ENCODE measurements around the gene SERGEF. TPM values are rescaled to one million over a fixed set of nuclear protein-coding genes. Genes with fewer than 3 reads are reported as not detected.

SERGEF gene
- total RNA-seq, 1 donor = 36.9 TPM

DNA sequence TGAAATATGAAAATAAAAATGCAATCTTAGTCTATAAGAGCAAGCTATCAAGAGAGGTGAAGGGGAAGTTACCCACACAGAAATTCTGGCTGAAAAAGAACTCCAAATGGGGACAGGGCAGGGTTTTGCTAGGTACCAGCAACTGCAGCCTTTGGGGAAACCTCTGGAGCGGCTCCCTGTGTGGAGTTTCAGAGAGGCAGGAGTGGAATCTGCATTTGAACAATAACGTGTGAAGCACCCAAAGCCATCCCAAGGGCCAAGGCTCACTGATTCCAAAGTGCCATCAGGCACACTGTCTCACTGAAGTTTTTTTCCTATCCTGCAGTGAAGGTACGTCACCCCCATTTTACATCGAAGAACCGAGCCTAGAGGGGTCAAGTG, 190.5 kb downstream of the SERGEF start:
- DNase-seq (ENCODE audit: low read depth in 2 of 3, low spot score in 2 of 3) = no peak

- DNase-seq (ENCODE audit: low read depth in 2 of 3, low spot score in 2 of 3) = no peak
These were observed 191.0 kb downstream of the SERGEF start for GRCh38 chr11:17821648-17822400.

DNA sequence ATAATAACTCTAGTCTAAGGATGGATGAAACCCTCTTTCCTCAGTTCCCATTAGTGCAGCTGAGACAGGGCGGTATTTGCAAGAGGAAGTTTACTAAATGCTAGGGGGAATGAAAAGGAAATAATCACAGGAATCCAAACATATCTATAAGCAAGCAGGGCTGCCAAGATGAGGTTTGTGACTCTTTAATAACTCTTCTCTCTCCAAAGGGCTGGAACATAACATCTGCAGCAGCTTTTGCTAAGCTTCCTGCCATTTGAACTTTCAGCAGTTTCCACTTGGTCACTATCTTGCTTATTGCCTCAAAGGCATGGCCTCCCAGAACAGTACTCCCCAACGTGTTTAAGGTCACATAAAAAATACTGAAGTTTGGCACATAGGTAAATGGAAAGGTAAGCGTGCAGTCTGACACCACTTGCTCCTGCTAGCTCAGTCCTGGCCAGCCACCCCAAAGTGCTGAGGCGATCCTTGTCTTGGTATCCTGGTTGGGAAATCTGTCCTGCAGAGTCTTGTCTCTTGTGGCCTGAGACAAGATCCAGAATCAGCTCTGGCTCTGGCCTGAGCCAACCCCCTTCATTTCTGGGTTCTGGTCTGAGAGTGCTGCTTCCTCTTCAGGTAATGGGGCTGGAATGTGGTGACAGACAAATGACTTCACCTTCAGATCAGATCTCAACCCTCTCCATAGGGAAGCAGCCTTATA, 196.5 kb downstream of the SERGEF start:
- no peak for DNase-seq (ENCODE audit: low read depth in 2 of 3, low spot score in 2 of 3)

DNA sequence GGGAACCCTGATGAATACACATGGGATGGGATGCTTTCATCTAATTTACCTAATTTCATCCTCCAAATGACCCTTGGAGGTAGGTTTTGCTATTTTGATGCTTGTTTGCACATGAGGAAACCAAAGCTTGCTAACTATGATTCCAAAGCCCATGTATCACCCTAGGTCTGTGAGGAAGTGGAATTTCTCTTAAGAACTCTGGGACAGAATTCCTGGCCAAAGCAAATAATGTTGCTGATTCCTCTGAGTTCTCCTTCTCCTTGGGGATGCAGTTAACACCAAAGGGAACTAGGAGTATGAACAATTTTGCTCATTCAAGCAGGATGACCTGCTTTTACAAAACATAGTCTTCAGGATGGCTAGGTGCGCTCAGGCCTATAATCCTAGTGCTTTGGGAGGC, 198.3 kb downstream of the SERGEF start:
- no peak for DNase-seq (ENCODE audit: low read depth in 2 of 3, low spot score in 2 of 3)

DNA sequence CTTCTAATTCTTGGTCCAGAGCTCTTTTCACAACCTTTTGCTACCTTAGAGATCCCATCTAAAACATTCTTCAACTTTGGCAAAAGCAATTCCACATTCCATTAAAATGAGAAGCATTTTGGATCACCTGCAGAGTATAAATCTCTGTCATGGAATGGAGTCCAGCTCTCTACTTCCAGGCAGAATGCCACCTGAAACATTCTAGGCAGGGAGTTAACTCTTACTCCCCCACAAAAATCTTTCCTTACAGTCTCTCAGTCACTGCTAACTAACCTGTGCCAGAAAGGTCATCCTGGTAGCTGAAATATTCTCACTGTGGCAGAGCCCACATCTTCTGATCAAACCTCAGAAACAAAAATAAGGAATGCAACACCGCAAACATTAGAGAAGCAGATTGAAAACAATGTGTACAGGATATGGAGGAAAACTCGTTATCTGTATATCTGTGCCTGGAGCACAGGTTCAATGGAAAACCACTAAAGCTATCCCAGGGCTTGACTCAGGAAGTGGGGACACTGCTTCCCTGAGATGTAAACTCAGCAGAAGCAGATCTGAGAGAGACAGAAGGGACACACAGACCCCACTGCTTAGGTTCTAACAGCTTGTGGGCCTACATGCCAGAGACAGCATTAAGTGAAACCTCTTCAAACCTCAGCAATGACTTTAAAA, 199.3 kb downstream of the SERGEF start:
- DNase-seq (ENCODE audit: low read depth in 2 of 3, low spot score in 2 of 3) = no peak

DNA sequence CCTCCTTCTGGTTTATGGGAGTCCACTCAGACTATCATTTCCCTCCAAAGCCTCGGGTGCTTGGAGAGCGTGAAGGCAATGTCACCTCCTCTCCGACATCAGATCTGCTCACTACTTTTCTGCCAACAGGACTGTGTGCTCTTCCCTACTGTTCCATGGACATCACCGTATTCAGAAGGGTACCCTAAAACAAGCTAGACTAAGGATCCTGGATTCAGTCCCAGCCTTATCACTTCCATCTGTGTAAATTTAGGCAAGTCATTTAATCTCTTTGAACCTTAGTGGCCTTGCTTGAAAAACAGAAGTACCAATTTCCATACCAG, 200.0 kb downstream of the SERGEF start:
- no peak for DNase-seq (ENCODE audit: low read depth in 2 of 3, low spot score in 2 of 3)

DNA sequence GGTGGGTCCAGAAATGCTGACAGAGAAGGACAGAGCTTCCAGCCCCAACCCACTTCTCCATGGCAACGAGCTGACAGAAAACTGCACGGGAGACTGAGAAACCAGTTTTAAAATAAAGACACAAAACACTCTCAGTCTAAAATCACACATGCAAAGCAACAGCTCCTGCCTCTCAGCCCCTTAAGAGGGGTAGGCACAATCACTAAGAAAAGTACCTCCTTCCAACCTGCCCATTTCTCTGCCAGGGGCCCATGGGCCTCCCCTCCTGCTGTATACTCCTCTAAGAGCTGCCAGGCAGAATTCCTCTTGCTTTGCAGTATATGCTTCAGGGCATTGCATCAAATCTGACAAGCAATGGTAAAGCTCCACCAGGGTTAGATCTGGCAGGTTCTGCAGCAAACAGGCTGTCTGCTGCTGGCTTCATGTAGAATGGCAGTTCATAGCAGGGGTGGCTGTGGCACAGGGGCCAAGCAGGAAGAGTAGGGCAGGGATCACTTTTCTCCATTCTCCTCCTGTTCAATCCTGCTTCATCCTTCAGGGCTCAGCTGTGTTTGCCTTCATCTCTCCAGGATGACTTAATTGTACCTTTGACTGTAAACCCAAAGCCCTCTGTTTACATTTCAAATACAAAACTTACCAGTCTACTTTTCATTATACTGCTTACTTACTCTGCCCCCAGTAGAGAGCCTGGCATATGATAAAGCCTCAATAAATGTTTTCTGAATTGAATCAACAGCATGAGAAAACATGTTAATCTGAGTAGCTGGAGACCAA, 200.6 kb downstream of the SERGEF start:
- DNase-seq (ENCODE audit: low read depth in 2 of 3, low spot score in 2 of 3) = no peak

- no peak for DNase-seq (ENCODE audit: low read depth in 2 of 3, low spot score in 2 of 3)
These were observed 201.5 kb downstream of the SERGEF start for GRCh38 chr11:17811352-17811751.

DNA sequence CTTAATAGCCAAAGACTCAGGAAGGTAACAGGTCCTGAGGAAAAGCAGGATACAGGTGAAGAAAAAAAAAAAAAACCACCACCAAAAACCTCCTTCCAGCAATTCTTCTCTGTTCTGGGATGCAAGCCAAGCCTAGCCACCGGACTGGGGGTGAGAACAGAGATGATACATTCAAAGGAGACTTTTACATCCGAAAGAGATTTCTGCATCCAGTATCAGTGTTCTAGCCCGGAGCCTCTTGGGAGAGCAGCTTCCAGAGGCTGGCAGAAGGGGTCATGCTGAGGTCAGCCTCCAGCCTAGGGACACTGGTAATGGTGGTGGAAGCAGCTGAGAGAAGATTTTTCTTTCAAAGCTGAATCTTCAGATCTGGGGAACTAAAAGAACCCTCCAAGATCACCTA, 202.1 kb downstream of the SERGEF start:
- no peak for DNase-seq (ENCODE audit: low read depth in 2 of 3, low spot score in 2 of 3)

GRCh38 chr11:17810041-17810440, 202.8 kb downstream of the SERGEF start:
- DNase-seq (ENCODE audit: low read depth in 2 of 3, low spot score in 2 of 3) = no peak

- DNase-seq (ENCODE audit: low read depth in 2 of 3, low spot score in 2 of 3) = no peak
These were observed 205.8 kb downstream of the SERGEF start for GRCh38 chr11:17807034-17807433.

- no peak for DNase-seq (ENCODE audit: low read depth in 2 of 3, low spot score in 2 of 3)
These were observed 207.0 kb downstream of the SERGEF start for GRCh38 chr11:17805873-17806272.

DNA sequence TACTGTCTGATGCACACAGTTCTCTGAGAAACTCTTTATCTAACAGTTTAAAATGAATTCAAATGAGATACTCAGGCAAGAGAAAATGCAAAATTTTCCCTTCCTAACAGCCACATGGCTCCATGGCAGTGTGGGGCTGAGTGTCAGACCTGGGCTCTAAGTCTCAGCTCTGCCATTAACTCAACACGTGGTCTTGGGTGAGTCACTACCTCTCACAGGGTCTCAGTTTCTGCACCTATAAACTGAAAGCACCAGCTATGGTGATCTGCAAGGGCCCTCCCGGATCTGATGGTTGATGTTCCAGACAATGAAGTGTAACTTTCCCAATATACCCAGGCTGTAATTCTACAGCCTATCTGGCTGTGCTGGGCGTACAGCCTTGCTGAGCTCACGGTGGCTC, 207.8 kb downstream of the SERGEF start:
- DNase-seq (ENCODE audit: low read depth in 2 of 3, low spot score in 2 of 3) = no peak

- no peak for DNase-seq (ENCODE audit: low read depth in 2 of 3, low spot score in 2 of 3)
These were observed 209.0 kb downstream of the SERGEF start for GRCh38 chr11:17803754-17804334.

DNA sequence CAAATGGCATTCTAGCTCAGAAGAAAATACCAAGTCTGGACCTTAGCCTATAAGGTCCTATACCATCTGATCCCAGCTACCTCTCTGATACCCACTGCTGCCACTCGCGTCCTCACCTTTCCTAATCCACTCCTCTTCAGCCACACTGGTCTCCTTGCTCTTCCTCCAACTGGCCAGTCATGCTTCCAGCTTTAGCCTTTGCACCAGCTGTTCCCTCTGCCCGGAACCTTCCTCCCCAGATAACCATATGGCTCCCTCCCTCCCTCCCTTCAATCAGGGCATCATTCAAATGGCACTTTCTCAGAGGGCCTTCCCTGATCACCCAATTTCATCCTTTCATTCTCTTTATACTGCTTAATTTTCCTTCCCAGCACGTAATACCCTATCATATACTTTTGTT, 210.4 kb downstream of the SERGEF start:
- no peak for DNase-seq (ENCODE audit: low read depth in 2 of 3, low spot score in 2 of 3)

GRCh38 chr11:17801166-17801565, 211.7 kb downstream of the SERGEF start:
- DNase-seq (ENCODE audit: low read depth in 2 of 3, low spot score in 2 of 3) = no peak

DNA sequence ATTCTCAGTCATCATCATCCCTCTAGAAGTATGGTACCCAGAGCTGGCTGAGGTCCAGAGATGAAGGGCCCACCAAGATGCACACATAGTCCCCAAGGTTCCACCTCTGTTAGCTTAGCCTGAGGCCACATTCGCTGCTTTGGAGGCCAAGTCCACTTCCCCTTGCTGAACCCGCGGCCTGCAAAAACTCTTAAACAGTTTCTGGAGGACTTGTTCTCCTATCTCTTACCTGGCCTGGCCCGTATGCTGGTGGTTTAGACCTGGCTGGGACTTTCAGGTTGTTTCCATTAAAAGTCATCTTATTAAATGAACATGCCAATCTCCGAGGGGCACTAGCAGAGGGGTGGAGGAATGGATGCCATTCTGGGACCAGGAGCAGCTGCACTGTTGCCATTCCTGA, 213.7 kb downstream of the SERGEF start:
- DNase-seq (ENCODE audit: low read depth in 2 of 3, low spot score in 2 of 3) = no peak

DNA sequence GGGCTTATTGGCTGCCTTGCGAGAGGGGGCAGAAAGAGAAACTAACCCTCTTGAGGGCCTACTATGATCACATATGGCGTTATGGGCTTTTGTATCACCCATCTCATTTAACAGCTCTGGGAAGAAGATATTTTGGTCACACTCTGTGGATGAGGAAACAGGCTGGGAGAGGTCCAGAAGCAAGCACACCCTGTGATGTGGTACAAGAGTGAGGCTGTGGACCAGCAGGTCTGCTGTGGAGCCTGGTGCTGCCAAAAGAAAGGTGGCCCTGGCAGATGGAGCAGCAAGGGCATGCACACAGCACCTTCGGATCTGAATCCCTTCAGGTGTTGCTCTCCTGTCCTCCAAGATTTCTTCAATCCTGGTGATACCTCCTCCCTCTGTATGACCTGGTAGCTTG, 214.1 kb downstream of the SERGEF start:
- DNase-seq (ENCODE audit: low read depth in 2 of 3, low spot score in 2 of 3) = no peak

DNA sequence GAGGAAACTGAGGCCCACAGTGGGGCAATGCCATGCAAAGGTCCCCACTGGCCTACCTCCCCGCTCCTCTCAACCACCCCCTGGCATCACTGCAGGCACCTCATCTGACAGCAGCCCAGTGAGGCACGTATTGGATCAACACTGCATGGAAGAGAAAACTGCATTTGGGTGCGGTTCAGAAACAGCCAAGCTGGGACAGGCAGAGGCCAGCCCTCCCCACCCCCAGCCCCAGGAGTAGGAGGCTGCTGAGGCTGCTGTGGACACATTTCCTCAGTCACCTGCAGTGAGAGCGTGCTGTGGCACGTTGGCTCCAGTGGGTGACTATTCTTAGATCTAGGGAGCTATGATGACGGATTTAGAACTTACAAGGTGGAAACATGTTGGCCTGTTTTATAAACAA, 214.6 kb downstream of the SERGEF start:
- no peak for DNase-seq (ENCODE audit: low read depth in 2 of 3, low spot score in 2 of 3)

- DNase-seq (ENCODE audit: low read depth in 2 of 3, low spot score in 2 of 3) = no peak
These were observed 216.7 kb downstream of the SERGEF start for GRCh38 chr11:17796154-17796553.

DNA sequence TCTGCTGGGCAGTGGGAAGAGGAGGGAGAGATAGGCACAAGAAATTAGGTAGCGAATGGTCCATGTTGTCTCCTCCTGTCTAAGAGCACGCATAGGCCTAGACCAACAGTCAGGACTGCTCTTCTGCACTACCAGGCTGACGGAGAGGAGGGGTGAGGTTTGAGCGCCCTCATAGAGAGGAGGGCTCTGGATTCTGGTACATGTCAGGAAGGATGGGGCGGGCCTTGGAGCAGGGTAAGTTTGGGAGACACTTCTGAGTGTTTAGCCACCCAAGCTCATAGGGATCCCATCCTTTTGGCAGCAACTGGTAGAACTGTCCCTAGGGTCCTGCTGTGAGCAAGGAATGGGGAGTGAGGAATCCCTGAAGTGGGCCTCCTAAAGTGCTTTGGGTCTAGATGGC, 217.9 kb downstream of the SERGEF start:
- DNase-seq (ENCODE audit: low read depth in 2 of 3, low spot score in 2 of 3) = no peak
